Fibroblast of lung (primary cell): ENCODE data around the gene CMTM1. TPM values are rescaled to one million over a fixed set of nuclear protein-coding genes. Genes with fewer than 3 reads are reported as not detected.

Experiments
- DNase-seq, 2 donors: peaks; one replicate each; pipeline versions ENCODE4 v3.0.0 to v3.0.0-alpha.2; 2010; ENCODE audit warnings: low read depth in 2 of 2
- H2AFZ ChIP-seq: 2 replicates; pipeline ENCODE4 v1.5.1; 2012; ENCODE audit warnings: low read length, control low read depth, inconsistent platforms
- H3K27ac ChIP-seq: 2 replicates; pipeline ENCODE4 v1.5.1; 2011; ENCODE audit warnings: low read length, control low read depth; ENCODE audit not compliant: insufficient read depth
- H3K27me3 ChIP-seq: 2 replicates; pipeline ENCODE4 v1.5.1; 2011; ENCODE audit warnings: mild to moderate bottlenecking, low read length; ENCODE audit not compliant: control insufficient read depth, insufficient read depth
- H3K36me3 ChIP-seq: 2 replicates; pipeline ENCODE4 v1.5.1; 2011; ENCODE audit warnings: low read length; ENCODE audit not compliant: control insufficient read depth, insufficient read depth
- H3K4me1 ChIP-seq: 2 replicates; pipeline ENCODE4 v1.5.1; 2011; ENCODE audit warnings: low read length; ENCODE audit not compliant: control insufficient read depth, insufficient read depth; ENCODE audit errors: extremely low read depth
- H3K4me2 ChIP-seq: 2 replicates; pipeline ENCODE4 v1.5.1; 2011; ENCODE audit warnings: low read length, control low read depth; ENCODE audit not compliant: insufficient read depth; ENCODE audit errors: extremely low read depth
- H3K4me3 ChIP-seq, 4 experiments: fragments of 200-600 bp in 1 of 4; sonication (generic) in 1 of 4; replicated peaks in 1 of 4; 2 replicates each; pipeline ENCODE4 v1.5.1; 2011 to 2016; ENCODE audit warnings: low read length in 4 of 4, low read depth in 3 of 4, mild to moderate bottlenecking in 3 of 4, control low read depth in 2 of 4, inconsistent platforms in 1 of 4, mixed read lengths in 1 of 4; ENCODE audit not compliant: insufficient read depth in 1 of 4; ENCODE audit errors: control extremely low read depth in 1 of 4
- H3K79me2 ChIP-seq: 2 replicates; pipeline ENCODE4 v1.5.1; 2012; ENCODE audit warnings: mild to moderate bottlenecking, low read length, inconsistent platforms; ENCODE audit not compliant: control insufficient read depth, insufficient read depth
- H3K9ac ChIP-seq: 2 replicates; pipeline ENCODE4 v1.5.1; 2011; ENCODE audit warnings: mild to moderate bottlenecking, low read length, control low read depth; ENCODE audit not compliant: insufficient read depth
- H3K9me3 ChIP-seq: 2 replicates; pipeline ENCODE4 v1.5.1; 2012; ENCODE audit warnings: low read depth, low read length; ENCODE audit not compliant: control insufficient read depth, insufficient read depth
- H4K20me1 ChIP-seq: 2 replicates; pipeline ENCODE4 v1.5.1; 2011; ENCODE audit warnings: low read length; ENCODE audit not compliant: control insufficient read depth, insufficient read depth; ENCODE audit errors: extremely low read depth
- CTCF ChIP-seq, 2 donors: IDR thresholded peaks in 1 of 2; conservative IDR thresholded peaks in 1 of 2; 1 replicate in 1 of 2; 2 replicates in 1 of 2; pipeline ENCODE4 v1.5.1; 2011 to 2012; ENCODE audit warnings: low read length in 2 of 2, control low read depth in 1 of 2, inconsistent platforms in 1 of 2, low read depth in 1 of 2, mild to moderate bottlenecking in 1 of 2
- EZH2 ChIP-seq: IDR thresholded peaks from 2 replicates; pipeline ENCODE4 v1.5.1; 2012; ENCODE audit warnings: low read length, control low read depth, mild to moderate bottlenecking; ENCODE audit errors: missing control alignments
- polyA plus RNA-seq, 2 donors: library from polyadenylated mRNA; depleted of rRNA in 1 of 2; stranded (reverse) in 1 of 2; unstranded in 1 of 2; fragments of >200 nt; gene quantifications; 2 replicates each; pipeline ENCODE4 v1.2.1, GENCODE V29; 2011 to 2012; ENCODE audit warnings: missing spikeins in 1 of 2
- total RNA-seq: library from RNA; depleted of rRNA; stranded (reverse); fragments of >200 nt; gene quantifications from 2 replicates; pipeline ENCODE4 v1.2.1, GENCODE V29; 2014

Gene CMTM1
- total and polyA plus RNA-seq, 2 donors (not counting 1 experiment from before 2014, with no cell fraction given), result 0.99 to 1.5 TPM

GRCh38 chr16:66539623-66540469 lies 26.4 kb upstream of the CMTM1 start:
- H4K20me1 ChIP-seq, result no peaks in the 10 kb centered on the region
- TF ChIP-seq CTCF (conservative IDR thresholded peaks at IDR 0.05 in 1 of 2, IDR thresholded peaks at IDR 0.05 in 1 of 2; ENCODE audit: low read depth in 1 of 2, low read length in 2 of 2), result no peak
- TF ChIP-seq EZH2, result no peak
- H3K4me2 ChIP-seq, result no peak overlapping the region
- no peaks in the 10 kb centered on the region for H3K9me3 ChIP-seq
- no peaks in the 10 kb centered on the region for H3K79me2 ChIP-seq
- H3K4me1 ChIP-seq, result no peaks in the 10 kb centered on the region
- no peaks in the 10 kb centered on the region for H3K27me3 ChIP-seq
- no peak overlapping the region for H3K9ac ChIP-seq
- no peak overlapping the region for H2AFZ ChIP-seq
- peaks cover 3% of the 10 kb centered on the region for H3K36me3 ChIP-seq
- H3K27ac ChIP-seq, result no peak overlapping the region
- peak in 1 of 2 donors; percentile 79 for DNase-seq
- H3K4me3 ChIP-seq, result no peak overlapping the region

- TF ChIP-seq CTCF (conservative IDR thresholded peaks at IDR 0.05 in 1 of 2, IDR thresholded peaks at IDR 0.05 in 1 of 2; ENCODE audit: low read depth in 1 of 2, low read length in 2 of 2) (no peak), EZH2 (no peak)
- H3K4me3 ChIP-seq, result no peak overlapping the region
Observed at GRCh38 chr16:66541388-66542355, 24.6 kb upstream of the CMTM1 start.

GRCh38 chr16:66542396-66542795 lies 23.8 kb upstream of the CMTM1 start:
- Histone ChIP-seq H3K9ac (no peak overlapping the region), H2AFZ (no peak overlapping the region), H3K4me1 (no peaks in the 10 kb centered on the region), H3K9me3 (no peaks in the 10 kb centered on the region), H3K4me2 (no peak overlapping the region), H3K27ac (no peak overlapping the region), H4K20me1 (no peaks in the 10 kb centered on the region), H3K27me3 (no peaks in the 10 kb centered on the region), H3K36me3 (no peaks in the 10 kb centered on the region), H3K79me2 (no peaks in the 10 kb centered on the region), H3K4me3 (no peak overlapping the region)
- no peak for DNase-seq
- TF ChIP-seq CTCF (conservative IDR thresholded peaks at IDR 0.05 in 1 of 2, IDR thresholded peaks at IDR 0.05 in 1 of 2; ENCODE audit: low read depth in 1 of 2, low read length in 2 of 2), result no peak
- no peak for TF ChIP-seq EZH2

More at GRCh38 chr16:66541388-66542355, 24.6 kb upstream of the CMTM1 start:
- Histone ChIP-seq H3K36me3 (peaks cover 2% of the 10 kb centered on the region), H3K79me2 (no peaks in the 10 kb centered on the region), H3K9me3 (no peaks in the 10 kb centered on the region), H3K4me1 (no peaks in the 10 kb centered on the region), H4K20me1 (no peaks in the 10 kb centered on the region), H3K27me3 (no peaks in the 10 kb centered on the region), H3K9ac (no peak overlapping the region), H3K4me2 (no peak overlapping the region), H2AFZ (no peak overlapping the region), H3K27ac (no peak overlapping the region)
- DNase-seq, result no peak
